ENCODE data around the gene STX7. TPM values are rescaled to one million over a fixed set of nuclear protein-coding genes. Genes with fewer than 3 reads are reported as not detected.
"Not testable (repeated sequence)": the region's sequence is repeated elsewhere in the genome, so short reads cannot be mapped to it uniquely, and the experiment has no call there.

STX7 gene
- total RNA-seq, 1 donor from 2014 or later = 66.5 TPM

- H3K4me3 Mint-ChIP-seq (ENCODE audit: unreplicated experiment) = no peak overlapping the region
- DNase-seq (ENCODE audit: low spot score) = no peak
- TF ChIP-seq CTCF (IDR thresholded peaks at IDR 0.05) = no peak
- no peaks in the 10 kb centered on the region for H3K4me1 Mint-ChIP-seq (ENCODE audit: low read depth)
- no peak overlapping the region for H3K27ac Mint-ChIP-seq (ENCODE audit: unreplicated experiment)
- H3K9me3 Mint-ChIP-seq (ENCODE audit: low read depth) = no peaks in the 10 kb centered on the region
- no peaks in the 10 kb centered on the region for H3K36me3 Mint-ChIP-seq (ENCODE audit: low read depth)
- peaks cover 35% of the 10 kb centered on the region for H3K27me3 Mint-ChIP-seq (ENCODE audit: low read depth)
Measured at GRCh38 chr6:132544826-132545225, 31.9 kb upstream of the STX7 start.

GRCh38 chr6:132537977-132538376 is 25.1 kb upstream of the STX7 start, which contains the start of gene TAAR9:
TSS of gene TAAR9 (plus strand) at chr6:132538277. CDS start at chr6:132538290, 13 bp downstream.
- Mint-ChIP-seq H3K9me3 (ENCODE audit: low read depth) (peaks cover 10% of the 10 kb centered on the region), H3K4me1 (ENCODE audit: low read depth) (no peaks in the 10 kb centered on the region), H3K36me3 (ENCODE audit: low read depth) (peaks cover 1% of the 10 kb centered on the region), H3K27me3 (ENCODE audit: low read depth) (peaks cover 39% of the 10 kb centered on the region), H3K27ac (ENCODE audit: unreplicated experiment) (no peak within 1 kb of the TSS), H3K4me3 (ENCODE audit: unreplicated experiment) (no peak within 1 kb of the TSS)
- no peak for DNase-seq (ENCODE audit: low spot score)
- TF ChIP-seq CTCF (IDR thresholded peaks at IDR 0.05) = no peak

- no peak for DNase-seq (ENCODE audit: low spot score)
- Mint-ChIP-seq H3K4me3 (ENCODE audit: unreplicated experiment) (no peak overlapping the region), H3K27ac (ENCODE audit: unreplicated experiment) (no peak overlapping the region), H3K36me3 (ENCODE audit: low read depth) (peaks cover 1% of the 10 kb centered on the region), H3K9me3 (ENCODE audit: low read depth) (peaks cover 10% of the 10 kb centered on the region), H3K27me3 (ENCODE audit: low read depth) (peaks cover 38% of the 10 kb centered on the region), H3K4me1 (ENCODE audit: low read depth) (no peaks in the 10 kb centered on the region)
- TF ChIP-seq CTCF (IDR thresholded peaks at IDR 0.05) = no peak
Measured at GRCh38 chr6:132537145-132537544, 24.2 kb upstream of the STX7 start.

- H3K4me3 Mint-ChIP-seq (ENCODE audit: unreplicated experiment); H3K36me3 Mint-ChIP-seq (ENCODE audit: low read depth); DNase-seq (ENCODE audit: low spot score); H3K9me3 Mint-ChIP-seq (ENCODE audit: low read depth); H3K27ac Mint-ChIP-seq (ENCODE audit: unreplicated experiment); H3K4me1 Mint-ChIP-seq (ENCODE audit: low read depth): not testable (repeated sequence)
- H3K27me3 Mint-ChIP-seq (ENCODE audit: low read depth) = peaks cover 30% of the 10 kb centered on the region
Measured at GRCh38 chr6:132534546-132534945, 21.6 kb upstream of the STX7 start.

GRCh38 chr6:132530293-132530974 is 17.5 kb upstream of the STX7 start:
- DNase-seq (ENCODE audit: low spot score) = no peak
- no peak overlapping the region for H3K27ac Mint-ChIP-seq (ENCODE audit: unreplicated experiment)

More at GRCh38 chr6:132530293-132530974, 17.5 kb upstream of the STX7 start:
- Mint-ChIP-seq H3K4me1 (ENCODE audit: low read depth) (peaks cover 3% of the 10 kb centered on the region), H3K9me3 (ENCODE audit: low read depth) (peaks cover 10% of the 10 kb centered on the region), H3K4me3 (ENCODE audit: unreplicated experiment) (peak overlapping the region; percentile 36), H3K27me3 (ENCODE audit: low read depth) (peaks cover 10% of the 10 kb centered on the region), H3K36me3 (ENCODE audit: low read depth) (peaks cover 1% of the 10 kb centered on the region)
- peak; percentile 96 for TF ChIP-seq CTCF (IDR thresholded peaks at IDR 0.05)

Data from chondrocyte (in vitro differentiated cells).